HUDEP-2 (cell line): Measurements from ENCODE around the gene TSFM.

Experiments used
- DNase-seq, 76 experiments: peaks; one replicate each; lab custom pipeline; 2025; ENCODE audit not compliant: unreplicated experiment in 76 of 76; lab: John Stamatoyannopoulos, UW

TSFM gene

DNA sequence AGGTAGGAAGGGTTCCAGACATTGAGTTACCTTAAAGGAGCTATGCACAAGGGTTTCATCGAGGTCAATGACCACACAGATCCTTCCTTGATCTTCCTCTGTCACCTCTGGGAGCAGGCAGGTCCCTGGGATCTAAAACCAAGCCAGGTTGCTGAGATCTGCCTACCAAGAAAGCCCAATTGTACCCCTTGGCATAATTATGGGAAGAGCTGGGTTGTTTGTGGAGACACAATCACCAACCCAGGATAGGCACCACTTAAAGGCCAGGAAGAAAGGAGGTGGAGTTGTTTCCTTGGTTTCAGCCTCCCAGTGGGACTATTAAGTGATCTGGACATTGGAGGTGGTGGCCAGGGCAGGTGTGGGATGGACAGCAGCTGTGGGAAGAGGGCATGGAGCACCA, 44.4 kb downstream of the TSFM start:
- no peak for DNase-seq

- no peak for DNase-seq
These were observed 46.6 kb downstream of the TSFM start for GRCh38 chr12:57829025-57829777.

DNA sequence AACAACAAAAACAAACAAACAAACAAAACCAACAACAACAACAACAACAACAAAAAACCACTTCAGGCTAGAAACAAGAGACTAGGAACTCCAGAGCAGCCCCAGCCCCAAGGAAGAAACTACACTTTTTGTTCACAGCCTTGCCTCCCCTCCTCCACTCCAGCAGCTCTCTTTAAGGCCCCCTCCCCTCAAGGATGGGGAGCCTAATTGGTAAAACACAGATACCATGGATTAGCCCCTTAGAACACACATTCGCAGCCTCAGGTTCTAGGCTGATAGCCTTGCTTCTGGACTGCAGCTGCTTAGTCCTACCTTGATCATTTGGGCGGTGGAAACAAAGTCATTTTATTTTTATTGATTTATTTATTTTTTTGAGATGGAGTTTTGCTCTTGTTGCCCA, 47.8 kb downstream of the TSFM start:
- DNase-seq, result no peak

DNA sequence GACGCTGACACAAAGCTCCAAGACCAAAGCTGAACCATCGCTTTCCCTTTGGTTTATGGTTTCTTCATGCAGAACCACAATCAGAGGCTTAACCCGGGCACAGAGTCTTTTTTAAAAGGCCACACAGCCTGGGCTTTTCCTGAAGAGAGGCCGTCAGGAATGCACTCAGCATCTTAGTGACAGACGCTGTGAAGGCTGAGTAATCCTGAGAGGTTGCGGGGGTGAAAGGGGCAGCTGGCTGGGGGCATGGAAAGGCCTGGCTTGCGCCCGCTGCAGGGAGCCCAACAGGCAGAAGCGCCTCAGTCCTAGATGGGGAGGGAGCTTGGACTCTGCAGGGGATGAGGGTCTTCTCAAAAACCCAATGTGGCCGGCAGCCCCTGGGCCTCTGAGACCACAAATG, 50.4 kb downstream of the TSFM start:
- no peak for DNase-seq

- DNase-seq, result no peak
These were observed 51.1 kb downstream of the TSFM start for GRCh38 chr12:57833672-57834071.

GRCh38 chr12:57834086-57834876, 51.7 kb downstream of the TSFM start:
- no peak for DNase-seq

DNA sequence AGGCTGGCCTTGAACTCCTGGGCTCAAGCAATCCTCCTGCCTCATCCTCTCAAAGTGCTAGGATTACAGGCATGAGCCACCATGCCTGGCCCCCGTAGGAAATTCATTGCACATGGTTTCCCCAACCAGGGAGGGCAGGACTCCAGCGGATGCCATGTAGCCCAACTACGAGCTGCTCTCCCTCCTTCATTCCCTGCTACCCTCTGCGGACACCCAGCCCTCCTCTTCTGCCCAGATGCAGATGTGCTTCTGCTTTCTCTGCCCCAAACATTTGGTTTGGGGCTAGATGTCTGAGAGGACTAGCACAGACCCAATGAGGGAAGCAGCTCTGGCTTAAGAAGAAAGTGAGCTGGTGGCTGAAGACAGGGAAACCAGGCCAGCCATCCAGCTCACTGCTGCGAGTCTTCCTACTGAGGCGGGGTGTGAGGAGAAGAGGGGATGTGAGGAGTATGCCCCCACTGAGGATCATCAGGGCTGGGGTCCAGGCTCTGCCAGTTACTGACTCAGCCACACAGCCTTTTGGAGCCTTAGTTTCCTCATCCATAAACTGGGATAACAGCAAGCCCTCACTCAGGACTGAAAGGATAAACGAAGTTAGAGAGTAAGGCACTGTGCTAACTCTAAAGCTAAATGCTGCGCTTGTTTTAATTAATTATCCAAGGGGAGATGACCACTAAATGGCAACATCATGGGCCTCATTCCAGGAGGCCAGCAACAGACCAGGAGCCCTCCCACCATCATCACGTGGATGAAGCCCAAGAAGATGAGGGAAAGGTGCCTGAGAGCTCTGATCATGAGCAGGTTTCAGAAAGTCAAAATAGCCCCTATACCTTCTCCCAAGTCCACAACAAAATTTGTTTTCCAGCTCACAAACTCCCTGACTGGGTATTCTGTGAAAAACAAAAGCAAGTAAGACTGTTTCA, 53.0 kb downstream of the TSFM start:
- no peak for DNase-seq

DNA sequence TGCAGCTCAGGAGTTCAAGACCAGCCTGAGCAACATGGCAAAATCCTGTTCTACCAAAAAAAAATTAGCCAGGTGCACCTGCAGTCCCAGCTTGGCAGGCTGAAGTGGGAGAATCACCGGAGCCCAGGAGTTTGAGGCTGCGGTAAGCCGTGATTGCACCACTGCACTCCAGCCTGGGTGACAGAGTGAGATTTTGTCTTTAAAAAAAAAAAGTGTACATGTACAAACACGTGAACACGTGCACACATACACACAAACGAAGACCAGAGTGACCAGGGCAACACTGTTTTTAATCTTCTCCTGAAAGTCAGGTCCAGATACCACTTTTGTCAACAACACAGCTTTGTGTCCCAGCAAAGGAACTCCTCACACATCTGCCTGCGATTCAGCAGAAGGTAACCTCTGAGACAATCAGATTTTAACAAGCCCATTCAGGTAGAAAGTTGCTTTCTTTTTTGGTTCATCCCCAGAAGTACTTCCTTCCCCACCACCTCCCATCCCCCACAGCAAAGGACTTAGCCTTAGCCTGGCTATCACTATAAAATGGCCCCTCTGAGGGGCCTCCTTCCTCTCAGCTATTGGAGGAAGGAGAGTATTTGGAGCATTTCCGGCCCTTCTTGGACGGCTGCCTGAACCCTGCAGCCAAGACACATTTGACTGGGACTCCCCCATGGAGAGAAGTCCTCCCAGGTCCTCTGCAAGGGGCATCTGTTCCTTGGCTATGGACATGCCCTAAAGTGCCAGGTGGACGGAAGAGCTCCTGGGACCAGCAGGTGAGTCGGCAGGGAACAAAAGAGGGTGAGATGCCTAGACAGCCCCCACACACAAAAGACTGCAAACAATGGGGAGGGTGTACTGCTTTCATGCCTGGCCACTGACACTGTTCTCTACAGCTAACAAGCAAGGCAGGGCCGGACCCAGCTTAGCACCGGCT, 54.1 kb downstream of the TSFM start:
- peak in 59 of 76 experiments; percentile 8 to 82 (median 44) for DNase-seq

GRCh38 chr12:57837864-57838562, 55.4 kb downstream of the TSFM start:
- peak in 4 of 76 experiments; percentile 7 to 22 (median 10) for DNase-seq

DNA sequence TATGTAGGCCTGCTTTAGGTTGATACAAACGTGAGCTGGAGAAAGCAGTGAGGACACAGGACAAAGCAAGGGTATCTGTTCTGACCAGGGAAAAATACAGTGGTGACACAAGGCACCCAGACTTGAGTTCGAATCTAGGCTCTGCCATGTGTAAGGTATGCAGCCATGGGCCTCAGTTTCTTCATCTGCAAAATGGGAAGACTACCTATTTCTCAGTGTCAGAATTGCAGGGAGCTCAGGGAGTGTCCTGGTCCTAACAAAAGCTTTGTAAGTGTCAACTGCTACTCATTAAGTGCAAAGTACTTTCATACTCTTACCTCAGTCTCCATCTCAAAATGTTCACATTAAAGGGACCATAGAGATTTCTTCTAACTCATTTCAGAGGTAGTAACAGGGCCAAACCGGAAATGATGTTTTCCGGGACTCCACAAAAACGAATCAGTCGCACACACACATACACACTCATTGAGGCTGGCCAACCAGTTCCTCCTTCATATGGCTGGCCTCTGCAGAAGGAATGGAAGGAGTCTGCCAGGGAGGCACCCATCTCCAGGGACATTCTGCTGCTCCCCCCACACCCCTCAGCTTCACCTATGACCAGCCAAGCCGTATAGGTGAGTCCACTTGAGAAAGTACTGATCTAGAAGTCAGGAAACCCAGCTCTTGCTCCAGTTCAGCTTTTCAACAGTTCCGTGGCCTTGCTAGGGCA, 56.2 kb downstream of the TSFM start:
- DNase-seq, result no peak

- no peak for DNase-seq
These were observed 57.4 kb downstream of the TSFM start for GRCh38 chr12:57839996-57840395.

DNA sequence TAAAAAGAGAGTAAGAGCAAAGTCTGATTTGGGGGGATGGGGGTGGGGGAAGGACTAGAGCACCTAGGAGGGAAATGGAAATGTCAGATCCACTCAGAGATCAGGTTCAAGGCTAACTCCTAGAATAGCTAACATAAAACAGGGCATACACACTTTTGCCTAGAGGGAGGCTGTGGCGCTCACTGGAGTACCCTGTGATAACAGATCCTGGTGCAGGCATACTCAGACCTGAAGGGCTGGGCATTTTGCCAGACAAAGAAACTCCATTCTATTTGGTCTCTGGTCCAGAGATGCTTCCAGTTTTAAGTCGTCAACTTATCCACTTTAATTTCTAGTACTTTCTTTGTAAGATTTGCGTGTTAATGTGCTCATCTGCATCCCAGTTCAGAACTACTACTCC, 58.1 kb downstream of the TSFM start:
- peak in 40 of 76 experiments; percentile 3 to 61 (median 32) for DNase-seq

DNA sequence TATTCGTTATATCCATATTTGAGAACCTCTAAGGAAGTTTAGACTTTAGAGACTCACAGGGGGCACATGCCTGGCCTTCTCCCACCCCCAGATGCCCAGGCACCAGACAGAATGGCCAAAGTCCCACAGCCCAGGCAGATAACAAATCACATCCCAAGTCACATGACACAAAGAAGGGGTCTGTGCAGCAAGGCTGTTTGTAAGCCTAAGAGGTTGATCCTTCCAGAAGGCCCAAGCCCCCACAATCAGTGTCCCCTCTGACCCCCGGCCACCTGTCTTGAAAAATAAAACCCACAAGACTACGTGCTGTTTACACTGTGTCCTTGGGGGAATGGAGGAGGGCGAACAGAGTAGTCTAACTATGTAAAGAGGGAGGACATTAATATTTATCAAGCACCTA, 58.9 kb downstream of the TSFM start:
- DNase-seq, result no peak

DNA sequence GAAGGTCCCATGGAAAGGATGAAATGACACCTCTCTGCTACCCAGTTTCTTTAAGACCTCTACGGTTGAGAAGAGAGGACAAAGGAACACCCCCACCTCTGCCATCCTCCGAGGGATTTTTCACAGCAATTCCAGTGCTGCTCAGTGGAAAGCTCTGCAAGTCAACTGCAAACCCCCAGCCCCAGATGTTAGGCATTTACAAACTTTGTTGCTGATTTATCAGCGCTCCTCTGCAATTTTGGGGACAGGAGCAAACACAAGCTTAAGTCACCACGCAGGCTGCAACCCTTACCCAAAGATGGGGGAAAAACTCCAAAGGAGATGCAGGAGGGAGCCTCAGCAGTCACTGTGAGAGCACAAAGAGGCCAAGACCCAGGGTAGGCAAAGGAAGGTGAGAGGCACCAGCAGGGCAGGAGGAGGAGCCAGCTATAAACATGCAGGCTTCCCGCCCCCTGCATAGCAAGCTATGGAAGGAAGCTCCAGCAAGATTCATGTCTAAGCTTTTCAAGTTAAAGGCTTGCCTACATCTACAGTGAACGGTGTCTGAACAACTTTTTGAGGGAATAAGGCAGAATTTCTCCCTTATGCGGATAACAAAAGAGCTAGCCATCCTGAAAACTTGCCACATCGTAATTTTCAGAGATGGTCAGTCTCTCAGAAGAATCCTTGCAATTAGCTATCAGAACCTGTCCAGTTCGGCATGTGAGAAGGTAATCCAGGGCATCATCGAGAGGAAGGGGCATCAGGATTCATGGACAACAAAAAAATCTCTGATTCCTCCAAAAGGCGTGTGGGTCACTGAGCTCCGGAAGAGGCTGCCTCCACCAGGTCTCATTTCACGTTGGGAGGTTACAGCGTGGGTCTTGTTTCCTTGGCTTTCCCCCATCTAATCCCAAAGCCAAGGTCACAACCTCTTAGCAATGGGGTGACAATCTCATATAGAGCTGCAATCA, 60.0 kb downstream of the TSFM start:
- no peak for DNase-seq

DNA sequence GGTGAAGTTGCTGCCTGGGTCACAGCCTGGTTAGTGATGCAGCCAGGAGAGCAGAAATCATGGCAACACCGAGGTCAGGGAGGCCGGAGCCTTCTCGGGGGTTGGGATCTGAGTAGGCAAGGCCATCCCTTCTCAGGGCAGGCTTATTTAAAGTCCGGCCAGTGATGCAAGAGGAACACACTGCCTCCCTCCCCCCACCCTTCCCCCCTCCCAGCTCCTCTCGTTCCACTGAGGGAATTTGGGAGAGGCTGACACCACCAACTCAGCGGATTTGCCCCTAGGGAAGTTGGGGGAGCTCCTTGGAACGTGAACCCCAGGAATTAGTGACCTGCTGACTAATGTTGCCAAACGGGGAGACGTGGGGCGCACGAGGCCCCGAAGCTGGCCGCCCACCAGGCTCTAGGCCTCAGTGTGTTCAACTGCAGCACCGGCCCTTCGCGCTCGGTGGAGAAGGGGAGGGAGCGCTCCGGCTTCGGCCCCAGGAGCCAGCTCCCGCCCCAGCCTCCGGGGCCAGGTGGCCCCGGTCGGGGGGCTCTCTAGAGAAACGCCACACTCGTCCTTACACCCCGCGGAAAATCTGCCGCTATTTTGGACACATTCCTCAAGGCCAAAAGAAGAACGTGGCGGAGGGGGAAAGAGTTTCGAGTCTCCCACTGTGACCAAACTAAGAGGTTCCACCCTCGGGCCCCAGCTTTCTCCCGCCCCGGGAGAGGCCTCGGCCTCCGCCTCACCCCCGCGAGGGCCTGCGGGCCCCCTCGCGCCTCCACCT, 62.3 kb downstream of the TSFM start:
- peak in 10 of 76 experiments; percentile 2 to 26 (median 14) for DNase-seq

- DNase-seq, result peak in 27 of 76 experiments; percentile 8 to 46 (median 26)
These were observed 63.1 kb downstream of the TSFM start for GRCh38 chr12:57845478-57846284.
